22Rv1 (cell line): ENCODE results near the gene GNB1.
"Not testable (repeated sequence)": the region's sequence is repeated elsewhere in the genome, so short reads cannot be mapped to it uniquely, and the experiment has no call there.

Experiments
- ZFX ChIP-seq: fragments of 450-650 bp; IDR thresholded peaks from 2 replicates; pipeline ENCODE4 v1.6.1; 2017; ENCODE audit warnings: antibody characterized with exemption, borderline replicate concordance
- TF ChIP-seq, protein P1 (sequence below): fragments of 450-650 bp; IDR thresholded peaks from 2 replicates; pipeline ENCODE4 v1.5.1; 2017; ENCODE audit warnings: mild to moderate bottlenecking

GRCh38 chr1:1738799-1739337 lies 152.0 kb downstream of the GNB1 start:
- TF ChIP-seq, protein P1, sequence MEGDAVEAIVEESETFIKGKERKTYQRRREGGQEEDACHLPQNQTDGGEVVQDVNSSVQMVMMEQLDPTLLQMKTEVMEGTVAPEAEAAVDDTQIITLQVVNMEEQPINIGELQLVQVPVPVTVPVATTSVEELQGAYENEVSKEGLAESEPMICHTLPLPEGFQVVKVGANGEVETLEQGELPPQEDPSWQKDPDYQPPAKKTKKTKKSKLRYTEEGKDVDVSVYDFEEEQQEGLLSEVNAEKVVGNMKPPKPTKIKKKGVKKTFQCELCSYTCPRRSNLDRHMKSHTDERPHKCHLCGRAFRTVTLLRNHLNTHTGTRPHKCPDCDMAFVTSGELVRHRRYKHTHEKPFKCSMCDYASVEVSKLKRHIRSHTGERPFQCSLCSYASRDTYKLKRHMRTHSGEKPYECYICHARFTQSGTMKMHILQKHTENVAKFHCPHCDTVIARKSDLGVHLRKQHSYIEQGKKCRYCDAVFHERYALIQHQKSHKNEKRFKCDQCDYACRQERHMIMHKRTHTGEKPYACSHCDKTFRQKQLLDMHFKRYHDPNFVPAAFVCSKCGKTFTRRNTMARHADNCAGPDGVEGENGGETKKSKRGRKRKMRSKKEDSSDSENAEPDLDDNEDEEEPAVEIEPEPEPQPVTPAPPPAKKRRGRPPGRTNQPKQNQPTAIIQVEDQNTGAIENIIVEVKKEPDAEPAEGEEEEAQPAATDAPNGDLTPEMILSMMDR: not testable (repeated sequence)
- TF ChIP-seq ZFX: not testable (repeated sequence)
